Right renal cortex interstitium (tissue), 3 donors: ENCODE measurements around the gene CAMK2A. TPM values are rescaled to one million over a fixed set of nuclear protein-coding genes. Genes with fewer than 3 reads are reported as not detected.
"Not testable (repeated sequence)": the region's sequence is repeated elsewhere in the genome, so short reads cannot be mapped to it uniquely, and the experiment has no call there.

Experiments used
- DNase-seq, 3 donors: peaks; one replicate each; pipeline ENCODE4 v3.0.0-alpha.2; 2013; ENCODE audit warnings: low read depth in 3 of 3, low spot score in 2 of 3
- polyA plus RNA-seq, 3 donors: library from polyadenylated mRNA; unstranded; fragments of 120-200 nt; gene quantifications; one replicate each; pipeline ENCODE4 v1.2.1, GENCODE V29; 2013; ENCODE audit not compliant: insufficient read length in 3 of 3

CAMK2A gene
- polyA plus RNA-seq, 3 donors: 2.5 to 4.4 (median 2.5) TPM

DNA sequence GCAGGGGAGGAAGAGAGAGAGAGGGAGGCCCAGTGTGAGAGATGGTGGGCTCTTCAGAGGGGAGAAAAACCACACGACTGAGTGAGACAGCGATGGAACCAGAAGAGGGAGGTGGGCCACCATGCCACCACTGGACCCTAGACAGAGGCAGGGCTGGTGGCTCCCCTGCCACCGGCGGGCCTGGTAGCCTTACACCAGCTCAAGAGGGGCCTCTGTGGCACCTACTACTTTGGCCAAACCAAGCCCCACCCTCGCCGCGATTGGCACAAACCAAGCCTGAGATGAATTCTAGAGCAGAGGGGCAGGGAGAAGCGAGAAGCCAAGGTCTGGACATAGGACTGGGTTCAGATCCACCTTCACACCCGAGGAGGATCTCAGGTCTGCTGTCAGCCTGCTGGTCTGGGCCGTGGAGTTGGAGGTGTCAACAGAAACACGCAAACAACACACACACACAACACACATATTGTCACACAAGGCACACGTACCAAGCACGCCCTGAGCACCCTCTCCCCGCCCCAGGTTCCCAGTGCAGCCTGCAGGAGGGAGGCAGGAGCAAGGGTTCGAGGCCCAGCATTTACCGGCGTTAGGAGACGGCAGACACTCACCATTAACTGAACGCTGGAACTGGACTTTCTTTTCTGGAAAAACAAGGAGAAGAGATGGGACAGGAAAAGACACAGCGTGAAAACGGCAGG, 50.3 kb downstream of the CAMK2A start:
- DNase-seq: no peak

DNA sequence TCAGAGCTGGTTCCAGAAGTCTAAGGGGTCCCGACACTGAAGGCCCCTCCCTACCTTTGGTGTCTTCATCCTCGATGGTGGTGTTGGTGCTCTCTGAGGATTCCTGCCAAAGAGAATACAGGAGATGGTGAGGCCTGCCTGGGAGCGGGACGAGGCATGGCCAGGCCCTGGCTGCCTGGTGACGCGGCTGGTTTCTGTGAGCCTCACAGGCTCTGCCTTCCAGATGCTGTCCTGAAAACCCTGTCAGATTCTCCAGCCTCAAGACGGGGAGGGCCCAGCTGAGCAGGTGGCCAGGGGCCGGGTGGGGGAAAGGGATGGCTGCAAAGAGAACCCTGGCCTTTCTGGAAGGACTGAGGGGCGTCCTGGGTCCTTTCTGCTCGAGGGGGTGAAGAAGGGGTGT, 50.9 kb downstream of the CAMK2A start:
- no peak for DNase-seq

DNA sequence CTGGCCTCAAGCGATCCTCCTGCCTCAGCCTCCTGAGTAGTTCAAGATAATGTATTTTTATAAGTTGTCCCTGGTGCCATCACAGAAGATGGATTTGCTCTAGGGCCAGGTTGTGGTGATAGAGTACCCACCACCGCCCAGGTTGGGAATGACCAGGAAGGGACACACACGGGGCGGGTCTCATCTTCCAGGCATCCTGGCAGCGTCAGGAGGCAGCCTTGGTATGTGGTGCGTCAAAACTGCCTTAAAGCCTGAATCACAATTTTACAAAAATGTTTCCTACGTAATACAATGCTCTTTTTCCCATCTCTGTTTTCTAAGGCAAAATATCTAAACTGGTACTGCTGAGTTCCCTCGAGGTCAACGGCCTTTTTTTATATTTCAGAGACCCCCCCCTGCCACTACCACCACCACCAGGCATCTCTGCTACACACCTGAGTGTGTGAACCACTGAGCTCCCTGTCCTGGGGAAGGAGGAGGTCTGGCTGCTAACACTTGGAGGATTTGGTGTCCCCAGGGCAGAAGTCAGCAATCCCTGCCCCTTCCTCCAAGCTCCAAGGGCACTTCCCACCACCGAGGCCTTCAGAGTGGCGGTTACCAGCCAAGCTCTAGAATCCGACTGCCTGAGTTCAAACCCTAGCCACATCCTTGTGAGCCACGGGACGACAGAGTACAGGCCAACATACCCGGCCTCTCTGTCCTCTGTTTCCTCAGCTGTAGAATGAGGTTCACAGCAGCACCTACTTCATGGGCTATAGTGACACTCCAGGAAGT, 52.4 kb downstream of the CAMK2A start:
- no peak for DNase-seq

DNA sequence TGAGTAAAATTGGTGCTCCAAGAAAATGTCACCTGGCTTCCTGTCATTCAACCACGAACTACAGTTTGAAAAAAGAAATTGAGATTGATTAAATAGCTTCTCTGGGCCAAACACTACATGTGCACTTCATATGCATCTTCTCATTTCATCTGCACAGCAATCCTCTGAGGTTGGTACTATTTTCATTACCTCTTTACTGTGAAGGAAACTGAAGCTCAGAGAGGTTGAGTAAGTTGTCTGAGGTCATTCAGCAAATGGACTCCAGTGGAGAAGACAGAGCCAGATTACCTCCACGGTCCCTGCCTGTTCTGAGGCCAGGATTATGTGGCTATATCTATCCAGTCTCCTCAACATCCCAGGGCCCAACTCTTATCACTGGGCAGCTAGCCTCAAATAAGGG, 53.3 kb downstream of the CAMK2A start:
- DNase-seq: no peak

DNA sequence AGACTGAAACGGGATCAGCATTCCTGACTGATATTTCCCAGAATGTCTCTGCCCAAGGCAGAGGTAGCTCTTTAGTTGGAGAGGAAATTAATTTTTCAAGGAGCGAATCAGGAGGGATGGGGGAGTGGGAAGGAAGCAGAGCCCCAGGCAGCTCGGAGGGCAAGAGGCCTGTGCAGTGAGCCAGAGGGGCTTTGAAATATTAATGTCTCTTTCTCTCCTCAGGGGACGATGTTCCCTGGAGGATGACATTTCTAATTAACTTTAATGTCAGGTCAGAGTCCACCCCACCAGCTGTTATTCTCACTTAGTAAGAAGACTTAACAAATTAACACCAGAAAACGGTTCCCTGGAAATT, 54.1 kb downstream of the CAMK2A start:
- DNase-seq: no peak

DNA sequence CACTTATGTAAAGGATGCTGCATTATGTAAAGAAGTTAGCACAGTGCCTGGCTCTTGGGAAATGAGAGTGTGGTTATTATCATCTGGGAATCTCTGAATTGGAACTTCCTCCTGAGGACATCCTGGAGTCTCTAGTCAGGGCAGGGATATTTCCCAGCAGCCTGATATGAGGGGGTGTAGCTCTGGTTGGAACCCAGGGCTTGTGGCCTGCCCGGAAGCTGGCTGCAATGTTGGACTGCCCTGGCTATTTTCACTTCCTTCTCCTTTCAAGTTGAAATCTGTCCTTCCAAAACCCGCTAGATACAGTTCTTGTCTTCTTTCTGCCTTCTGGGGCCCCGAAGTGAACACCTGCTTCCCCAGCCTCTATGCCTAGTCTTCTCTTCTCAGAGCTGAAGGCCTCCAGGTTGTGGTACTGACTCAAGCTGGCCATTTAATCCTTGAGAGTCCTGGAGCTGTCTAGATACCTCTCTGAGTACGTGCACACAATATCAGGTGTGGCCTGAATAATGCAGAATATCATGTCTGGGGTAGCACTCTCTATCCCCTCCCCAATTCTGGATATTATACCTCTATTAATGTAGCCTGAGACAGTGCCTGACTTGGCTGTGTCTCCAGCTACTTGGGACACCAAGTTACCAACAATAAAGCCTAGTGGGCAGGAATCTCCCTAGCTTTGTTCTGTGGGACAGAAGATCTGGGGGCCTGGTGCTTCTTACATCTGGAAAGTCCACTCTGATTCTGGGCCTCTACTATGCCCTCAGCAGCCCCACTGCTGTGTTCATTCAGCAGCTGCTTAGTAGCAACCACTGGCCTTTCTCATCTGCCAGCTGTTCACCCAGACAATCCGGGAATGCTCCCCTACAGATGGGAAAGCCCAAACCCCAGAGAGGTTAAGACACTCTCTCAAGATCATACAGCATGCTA, 54.7 kb downstream of the CAMK2A start:
- DNase-seq: no peak

DNA sequence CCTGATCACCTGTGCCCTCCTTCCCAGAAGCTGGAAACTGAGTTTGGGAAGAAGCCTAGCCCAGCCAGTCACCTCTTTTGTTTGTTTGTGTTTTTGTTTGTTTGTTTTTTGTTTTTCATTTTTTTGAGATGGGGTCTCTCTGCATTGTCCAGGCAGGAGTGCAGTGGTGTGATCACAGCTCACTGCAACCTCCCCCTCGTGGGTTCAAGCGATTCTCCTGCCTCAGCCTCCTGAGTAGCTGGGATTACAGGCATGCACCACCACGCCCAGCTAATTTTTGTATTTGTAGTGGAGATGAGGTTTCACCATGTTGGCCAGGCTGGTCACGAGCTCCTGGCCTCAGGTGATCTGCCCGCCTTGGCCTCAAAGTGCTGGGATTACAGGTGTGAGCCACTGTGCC, 55.9 kb downstream of the CAMK2A start:
- not testable (repeated sequence) for DNase-seq

DNA sequence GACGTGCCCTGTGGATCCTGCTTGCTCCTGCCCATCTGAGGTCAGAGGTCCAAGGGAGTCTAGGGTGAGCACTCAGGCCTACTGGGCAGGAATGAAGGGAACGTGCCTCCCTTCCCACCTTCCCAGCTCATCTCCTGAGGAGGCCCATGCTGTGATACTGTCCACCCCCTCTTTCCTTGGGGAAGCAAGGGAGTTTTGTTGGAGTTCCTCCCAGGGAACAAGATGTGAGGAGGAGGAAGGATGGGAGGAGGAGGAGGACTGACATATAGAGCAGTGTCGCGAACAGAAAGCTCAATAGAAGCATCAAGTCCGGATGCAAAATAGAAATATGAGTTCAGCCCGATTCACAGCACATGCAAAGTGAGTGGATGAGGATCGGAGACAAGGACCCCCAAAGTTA, 58.7 kb downstream of the CAMK2A start:
- DNase-seq: no peak

DNA sequence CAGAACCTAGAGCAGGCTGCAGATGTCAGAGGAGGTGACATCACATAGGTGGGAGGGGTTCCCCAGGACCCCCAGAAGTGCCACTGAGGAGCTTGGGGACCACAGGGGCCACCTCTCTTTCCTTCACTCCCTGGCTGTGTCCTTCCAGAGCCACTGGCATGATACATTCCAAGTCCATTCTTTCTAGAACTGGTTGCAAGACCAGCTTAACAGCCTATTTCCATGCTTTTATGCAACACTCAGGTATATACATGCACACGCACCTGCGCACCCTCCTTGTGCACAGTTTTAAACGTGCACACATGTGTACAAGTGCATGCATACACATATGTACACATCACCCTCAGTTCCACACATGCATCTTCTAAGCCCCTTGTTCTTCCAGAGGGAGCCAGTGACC, 60.0 kb downstream of the CAMK2A start:
- no peak for DNase-seq

DNA sequence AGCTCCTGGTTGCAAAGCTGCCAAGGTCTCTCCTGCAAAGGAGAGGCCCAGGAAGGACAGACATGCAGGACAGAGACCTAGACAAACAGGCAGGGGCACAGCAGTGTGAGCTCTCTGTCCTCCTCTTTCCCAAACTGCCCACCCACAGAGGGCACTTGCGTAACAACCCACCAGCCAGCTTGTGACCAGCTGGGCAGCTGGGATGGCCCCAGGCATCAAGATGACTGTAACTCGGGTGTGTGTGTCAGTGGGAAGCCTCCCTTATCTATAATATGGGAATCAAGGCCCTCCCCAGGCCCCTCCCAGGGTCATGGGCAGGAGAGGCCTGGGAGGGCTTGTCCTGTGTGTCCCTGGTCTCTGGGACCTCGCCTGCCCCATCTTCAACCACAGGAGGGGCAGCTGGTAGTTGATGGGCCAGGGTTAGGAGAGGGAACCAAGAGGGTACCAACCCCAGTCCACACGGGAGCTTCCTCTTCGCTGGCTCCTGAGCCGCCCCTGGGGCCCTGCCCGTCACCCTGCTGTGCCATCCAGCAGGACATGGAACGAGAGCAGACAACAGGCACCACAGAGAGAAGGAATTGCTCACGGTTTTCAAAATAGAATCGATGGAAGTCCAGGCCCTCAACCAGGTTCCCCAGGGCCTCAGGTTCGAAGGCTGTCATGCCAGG, 61.8 kb downstream of the CAMK2A start:
- no peak for DNase-seq

DNA sequence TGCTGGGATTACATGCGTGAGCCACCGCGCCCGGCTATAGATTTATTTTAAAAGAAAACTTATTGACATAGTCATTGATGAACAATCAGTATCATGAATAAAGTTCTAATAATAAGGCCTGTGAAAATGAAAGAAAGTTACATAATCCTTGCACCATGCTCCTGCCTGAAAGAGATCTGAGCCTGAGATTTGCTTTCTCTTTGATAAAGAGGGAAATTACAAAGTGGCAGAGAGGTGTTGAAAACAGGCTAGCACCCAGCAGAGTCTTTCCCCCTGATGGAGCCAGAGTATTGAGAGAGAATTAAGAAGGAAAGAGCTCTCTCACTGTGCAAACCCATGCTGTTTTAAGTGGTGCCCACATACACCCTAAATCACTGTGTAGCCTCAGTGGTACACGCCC, 62.5 kb downstream of the CAMK2A start:
- DNase-seq: no peak

DNA sequence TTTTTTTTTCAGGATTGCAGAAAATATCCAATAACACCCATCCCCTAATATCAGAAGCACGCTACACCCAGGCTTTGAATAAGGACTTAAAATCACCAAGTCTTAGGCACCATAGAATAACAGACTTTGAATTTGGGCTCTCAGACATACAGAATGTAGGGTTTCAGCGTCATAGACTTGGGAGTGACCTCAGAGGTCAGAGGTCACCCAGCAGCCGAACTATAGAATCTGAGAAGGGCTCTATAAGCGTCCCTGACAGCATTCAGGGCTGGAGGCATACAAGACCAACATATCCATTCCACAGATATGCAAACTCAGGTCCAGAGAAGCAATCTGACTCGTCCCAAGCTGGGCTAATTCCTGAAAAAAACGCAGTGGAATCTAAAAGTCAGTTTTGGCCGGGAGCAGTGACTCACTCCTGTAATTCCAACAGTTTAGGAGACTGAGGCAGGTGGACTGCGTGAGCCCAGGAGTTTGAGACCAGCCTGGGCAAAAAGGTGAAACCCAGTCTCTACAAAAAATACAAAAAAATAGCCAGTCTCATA, 65.0 kb downstream of the CAMK2A start:
- no peak for DNase-seq

DNA sequence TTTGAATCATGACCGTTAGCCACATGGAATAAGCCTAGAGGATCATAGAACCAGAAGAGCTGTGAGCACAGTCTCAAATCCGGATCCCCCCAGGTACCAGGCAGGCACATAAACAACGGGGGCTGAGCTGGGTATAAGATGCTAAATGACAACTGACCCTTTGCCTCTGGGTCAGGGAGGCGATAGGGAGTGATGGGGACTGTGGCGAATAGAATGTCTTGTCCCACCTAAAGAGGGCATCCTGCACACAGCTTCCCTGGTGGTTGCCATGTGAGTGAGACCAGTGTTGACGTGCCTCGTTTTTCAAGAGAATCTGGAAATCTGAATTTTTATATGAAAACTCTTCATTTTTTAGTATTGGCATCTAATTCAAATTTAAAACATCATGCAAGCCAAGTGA, 66.1 kb downstream of the CAMK2A start:
- DNase-seq: no peak

DNA sequence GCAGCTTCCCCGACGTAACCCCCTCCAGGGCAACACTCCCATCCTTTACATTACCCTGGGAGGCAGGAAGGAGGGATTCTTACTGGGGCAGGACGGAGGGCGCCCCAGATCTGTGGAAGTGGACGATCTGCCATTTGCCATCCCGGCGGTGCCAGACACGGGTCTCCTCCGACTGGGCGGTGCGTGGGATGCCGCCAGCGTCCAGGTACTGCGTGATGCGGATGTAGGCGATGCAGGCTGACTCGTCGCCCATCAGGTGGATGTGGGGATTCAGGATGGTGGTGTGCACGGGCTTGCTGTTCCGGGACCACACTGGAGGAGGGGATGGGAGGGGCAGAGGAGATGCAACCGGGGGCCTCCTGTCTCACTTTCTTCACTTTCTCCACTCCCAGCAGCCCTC, 66.7 kb downstream of the CAMK2A start:
- no peak for DNase-seq

DNA sequence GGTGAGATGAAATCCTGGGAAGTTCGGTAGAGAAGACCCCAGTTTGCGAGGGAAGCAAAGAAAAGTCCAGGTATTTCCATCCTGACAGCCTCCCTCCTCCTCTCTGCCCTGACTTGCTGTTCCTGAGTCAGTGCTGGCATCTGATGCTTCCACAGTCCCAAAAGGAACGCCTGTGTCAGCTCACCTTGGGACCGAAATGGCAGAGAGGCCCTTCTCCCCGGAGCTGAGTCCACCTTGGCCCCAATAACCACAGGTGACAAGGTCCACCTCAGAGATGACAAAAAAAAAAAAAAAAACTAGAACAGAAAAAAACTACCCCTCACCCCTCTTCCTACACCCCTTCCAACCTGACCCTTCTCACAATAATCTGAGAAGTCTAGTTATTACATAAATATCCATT, 68.1 kb downstream of the CAMK2A start:
- DNase-seq: no peak

DNA sequence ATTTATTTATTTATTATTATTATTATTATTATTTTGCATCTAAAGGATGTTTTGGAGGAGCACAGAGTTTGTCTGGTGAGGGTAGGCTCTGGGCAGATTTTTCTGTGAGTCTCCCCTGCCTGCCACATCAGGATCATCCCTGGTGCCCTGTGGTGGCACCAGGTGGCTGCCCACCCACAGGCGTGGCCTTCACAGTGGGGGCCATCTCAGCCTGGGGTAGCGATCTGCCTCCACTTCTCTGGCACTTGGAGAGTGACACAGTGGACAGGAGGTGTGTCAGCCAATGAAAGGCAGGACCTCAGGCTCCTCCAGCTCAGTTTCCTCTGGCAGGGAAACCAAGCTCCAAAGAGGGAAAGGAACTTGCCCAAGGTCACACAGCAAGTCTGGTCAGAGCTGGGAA, 69.7 kb downstream of the CAMK2A start:
- DNase-seq: no peak

DNA sequence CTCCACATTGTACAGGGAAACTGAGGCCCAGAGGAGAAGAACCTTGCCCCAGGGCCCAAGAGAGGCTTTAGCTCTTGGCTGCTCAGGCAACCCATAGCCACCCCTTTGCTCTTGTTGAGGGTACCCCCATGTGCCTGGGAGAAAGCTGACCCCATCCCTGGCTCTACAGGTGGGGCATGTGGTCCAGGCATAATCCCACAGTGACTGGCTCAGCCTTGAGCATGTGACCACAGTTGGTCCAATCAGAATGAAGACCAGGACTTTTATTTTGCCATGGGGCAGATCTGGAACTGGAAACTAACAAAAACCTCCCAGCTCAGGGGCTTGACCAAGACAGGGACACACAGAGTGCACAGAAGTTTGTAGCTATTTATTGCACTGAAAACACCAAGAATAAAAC, 70.4 kb downstream of the CAMK2A start:
- no peak for DNase-seq

DNA sequence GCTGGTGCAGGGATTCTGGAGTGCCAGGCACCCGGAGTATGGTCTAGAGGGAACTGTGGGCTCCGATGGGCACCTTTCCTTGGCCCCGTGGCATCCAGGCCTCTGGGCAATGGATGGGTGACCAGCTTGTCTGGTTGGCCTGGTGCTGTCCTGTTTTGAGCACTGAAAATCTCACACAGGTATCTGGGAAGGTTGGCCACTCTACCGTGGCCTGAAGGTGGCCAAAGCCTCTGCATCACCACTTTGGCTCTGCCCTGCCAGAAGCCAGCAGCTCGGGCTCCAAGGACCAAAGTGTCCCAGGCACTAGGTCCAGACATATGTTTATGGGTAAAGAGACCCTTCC, 70.9 kb downstream of the CAMK2A start:
- DNase-seq: no peak

DNA sequence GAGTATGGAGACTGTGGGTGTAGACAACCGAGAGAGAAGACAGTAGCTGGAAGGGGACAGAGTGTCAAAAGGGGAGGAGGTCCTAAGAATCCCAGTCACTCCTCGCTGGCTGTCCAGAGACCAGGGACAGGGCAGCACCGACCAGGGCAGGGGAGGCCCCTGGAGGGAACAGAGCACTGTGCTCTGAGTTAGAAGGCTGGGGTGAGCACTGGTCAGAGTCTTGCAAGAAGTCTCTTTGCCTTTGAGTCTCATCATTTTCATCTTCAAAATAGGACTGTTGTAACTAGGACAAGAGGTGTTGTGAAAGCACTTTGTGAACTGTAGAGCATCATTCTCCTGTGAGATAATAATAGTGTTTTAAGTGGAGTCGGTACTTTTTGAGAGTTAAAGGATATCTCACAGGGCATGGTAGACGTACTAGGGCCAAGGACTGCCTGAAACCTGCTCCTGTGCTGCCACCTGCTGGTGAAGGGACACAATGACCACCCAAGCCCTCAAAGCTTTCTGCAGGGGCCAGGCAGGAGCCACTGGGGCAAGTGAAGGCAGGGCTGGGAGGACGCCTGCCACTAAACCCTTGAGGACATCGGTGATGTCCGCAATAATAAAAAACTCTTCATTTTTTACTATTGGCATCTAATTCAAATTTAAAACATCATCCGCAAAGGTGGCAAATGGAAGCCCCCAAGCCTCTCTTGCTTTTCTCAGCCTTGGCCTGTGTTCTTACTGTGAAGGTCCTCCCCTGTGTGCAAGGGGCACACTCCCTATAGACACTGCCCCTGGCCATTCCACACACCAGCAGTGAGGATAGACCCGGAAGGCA, 71.5 kb downstream of the CAMK2A start:
- DNase-seq: peak; percentile 61 to 71 (median 65)

DNA sequence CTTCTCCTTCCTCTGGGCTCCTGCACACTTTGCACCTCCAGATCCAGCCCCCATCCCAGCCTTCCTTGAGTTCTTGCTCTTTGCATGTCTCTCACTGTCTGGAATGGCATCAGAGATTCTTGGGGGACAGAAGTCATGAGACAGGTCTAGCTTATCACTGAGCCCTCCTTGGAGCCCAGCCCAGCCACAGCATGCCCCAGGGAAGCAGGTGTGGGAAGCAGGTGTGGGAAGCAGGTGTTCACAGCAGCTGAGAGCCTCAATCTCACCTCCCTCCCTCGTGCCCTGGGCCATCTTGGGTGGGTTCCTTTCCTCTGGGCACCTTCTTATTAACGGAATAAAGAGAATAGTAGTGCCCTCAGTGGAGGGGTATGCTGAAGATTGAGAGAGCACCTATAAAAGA, 72.5 kb downstream of the CAMK2A start:
- DNase-seq: no peak
